GM12873 (cell line): ENCODE results near the gene RNF128.

Source experiments
- CTCF ChIP-seq: IDR thresholded peaks from 2 replicates; pipeline ENCODE4 v1.5.1; 2012; ENCODE audit warnings: low read depth, mild to moderate bottlenecking, moderate library complexity, low read length, control low read depth; ENCODE audit not compliant: insufficient read depth; ENCODE audit errors: missing control alignments

Gene RNF128

GRCh38 chrX:106706466-106706865 is 20.0 kb upstream of the RNF128 start:
- TF ChIP-seq CTCF = no peak

DNA sequence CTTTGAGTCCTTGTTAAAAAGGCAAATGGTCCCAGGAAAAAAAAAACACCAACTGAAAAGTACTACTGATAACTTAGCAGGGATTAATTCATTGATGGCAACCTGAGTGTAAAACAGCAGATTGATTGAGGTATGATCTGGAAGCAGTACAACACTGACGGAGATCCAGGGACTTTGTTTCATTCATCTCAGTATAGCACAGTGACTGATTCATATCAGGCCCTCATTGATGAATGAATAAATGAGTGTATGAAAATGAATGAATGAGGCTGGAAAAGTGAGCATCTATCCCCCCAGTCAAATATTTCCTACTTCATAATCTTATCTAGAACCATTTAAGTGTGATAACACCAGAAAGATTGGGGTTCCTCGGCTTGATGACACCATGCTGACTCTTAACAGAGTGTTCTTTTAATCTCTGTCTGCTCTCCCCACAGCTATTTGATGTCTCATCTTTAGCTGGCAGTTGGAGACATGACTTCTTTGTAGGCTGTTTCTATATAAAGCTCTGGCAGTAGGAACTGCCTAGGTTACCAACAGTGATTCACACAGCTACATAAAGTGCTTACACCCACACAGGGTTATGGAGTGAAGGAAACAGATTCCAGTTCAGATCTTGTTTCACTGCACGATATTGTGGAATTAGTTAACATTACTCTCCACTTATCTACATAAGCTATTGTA is 18.6 kb upstream of the RNF128 start:
- no peak for TF ChIP-seq CTCF

DNA sequence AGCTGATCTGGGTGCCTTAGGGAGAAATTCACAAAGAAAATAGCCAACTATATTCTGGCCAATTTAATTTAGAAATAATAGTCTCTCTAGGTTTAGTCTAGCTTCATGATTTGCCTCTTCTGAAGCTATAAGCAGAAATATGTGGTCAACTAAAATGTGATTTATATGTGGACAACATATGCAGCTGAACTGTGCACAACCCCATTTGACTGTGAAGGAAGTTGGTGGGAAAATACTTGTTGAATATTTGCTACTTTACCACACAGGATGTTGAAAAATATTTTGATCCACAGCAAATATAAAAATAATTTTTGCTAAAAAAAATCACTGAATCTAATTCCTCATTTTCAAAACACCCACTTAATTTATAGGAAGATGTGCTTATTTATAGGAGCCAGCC is 15.7 kb upstream of the RNF128 start:
- TF ChIP-seq CTCF = no peak

DNA sequence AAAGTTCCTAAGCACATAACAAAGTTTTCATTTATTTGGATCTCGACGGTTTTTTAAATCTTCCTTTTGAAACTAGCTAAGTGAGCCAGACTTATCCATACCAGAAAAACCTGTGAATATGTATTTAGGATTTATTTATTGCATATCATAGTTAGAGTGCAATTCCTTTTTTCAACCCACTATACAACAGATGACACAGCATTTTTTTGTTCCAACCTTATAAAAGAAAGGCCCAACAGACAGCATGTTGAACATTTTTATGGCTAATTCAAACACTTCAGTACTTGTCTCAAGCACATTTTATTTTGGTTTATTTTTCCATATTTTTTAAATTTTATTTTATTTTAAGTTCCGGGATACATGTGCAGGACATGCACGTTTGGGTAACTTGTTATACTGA is 15.1 kb upstream of the RNF128 start:
- TF ChIP-seq CTCF = no peak

DNA sequence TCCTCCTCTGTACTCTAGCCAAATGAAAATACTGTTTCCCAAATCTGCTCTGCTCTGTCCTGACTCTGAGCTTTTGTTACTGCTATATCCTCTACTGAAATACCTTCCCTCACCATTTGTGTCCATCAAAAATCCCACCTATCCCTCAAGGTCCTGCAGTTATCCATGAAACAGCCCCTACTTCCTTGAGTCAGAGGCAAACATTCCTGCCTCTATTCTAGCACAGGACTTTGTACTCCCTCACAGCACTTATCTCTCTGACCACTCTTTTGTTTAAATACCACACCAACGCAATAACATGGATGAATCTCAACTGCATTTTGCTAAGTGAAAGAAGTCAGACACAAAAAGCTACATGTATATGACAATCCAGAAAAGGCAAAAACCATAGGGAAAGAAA is 10.5 kb upstream of the RNF128 start:
- no peak for TF ChIP-seq CTCF

DNA sequence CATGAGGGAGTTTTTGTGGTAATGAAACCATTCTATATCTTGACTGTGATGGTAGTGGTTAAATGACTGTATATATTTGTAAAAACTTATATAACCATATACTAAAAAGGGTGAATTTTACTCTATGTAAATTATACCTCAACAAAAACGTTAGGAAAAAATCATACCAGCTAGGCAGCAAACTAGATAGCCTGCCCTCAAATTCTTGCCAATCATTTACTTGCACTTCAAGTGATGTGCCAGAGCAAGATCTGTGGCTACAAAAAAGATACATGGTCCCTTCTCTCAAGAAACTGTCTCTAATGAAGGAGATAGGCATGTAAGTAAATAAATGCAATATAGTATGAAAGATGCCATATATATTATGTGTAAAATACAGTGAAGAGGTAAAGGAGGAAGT is 10.0 kb upstream of the RNF128 start:
- no peak for TF ChIP-seq CTCF

GRCh38 chrX:106718709-106719108 is 7.8 kb upstream of the RNF128 start:
- no peak for TF ChIP-seq CTCF

- TF ChIP-seq CTCF = no peak
Observed at GRCh38 chrX:106725931-106726330, 570 bp upstream of the RNF128 start.
